HG03575 (cell line): Measurements from ENCODE around the gene AKIRIN2.

Source experiments
- ATAC-seq: cut with Tn5 transposase; IDR thresholded peaks from one replicate; pipeline ENCODE4 v1.9.1; 2021; ENCODE audit not compliant: unreplicated experiment, insufficient number of reproducible peaks, low FRiP score; ENCODE audit errors: extremely low read depth

AKIRIN2 gene

DNA sequence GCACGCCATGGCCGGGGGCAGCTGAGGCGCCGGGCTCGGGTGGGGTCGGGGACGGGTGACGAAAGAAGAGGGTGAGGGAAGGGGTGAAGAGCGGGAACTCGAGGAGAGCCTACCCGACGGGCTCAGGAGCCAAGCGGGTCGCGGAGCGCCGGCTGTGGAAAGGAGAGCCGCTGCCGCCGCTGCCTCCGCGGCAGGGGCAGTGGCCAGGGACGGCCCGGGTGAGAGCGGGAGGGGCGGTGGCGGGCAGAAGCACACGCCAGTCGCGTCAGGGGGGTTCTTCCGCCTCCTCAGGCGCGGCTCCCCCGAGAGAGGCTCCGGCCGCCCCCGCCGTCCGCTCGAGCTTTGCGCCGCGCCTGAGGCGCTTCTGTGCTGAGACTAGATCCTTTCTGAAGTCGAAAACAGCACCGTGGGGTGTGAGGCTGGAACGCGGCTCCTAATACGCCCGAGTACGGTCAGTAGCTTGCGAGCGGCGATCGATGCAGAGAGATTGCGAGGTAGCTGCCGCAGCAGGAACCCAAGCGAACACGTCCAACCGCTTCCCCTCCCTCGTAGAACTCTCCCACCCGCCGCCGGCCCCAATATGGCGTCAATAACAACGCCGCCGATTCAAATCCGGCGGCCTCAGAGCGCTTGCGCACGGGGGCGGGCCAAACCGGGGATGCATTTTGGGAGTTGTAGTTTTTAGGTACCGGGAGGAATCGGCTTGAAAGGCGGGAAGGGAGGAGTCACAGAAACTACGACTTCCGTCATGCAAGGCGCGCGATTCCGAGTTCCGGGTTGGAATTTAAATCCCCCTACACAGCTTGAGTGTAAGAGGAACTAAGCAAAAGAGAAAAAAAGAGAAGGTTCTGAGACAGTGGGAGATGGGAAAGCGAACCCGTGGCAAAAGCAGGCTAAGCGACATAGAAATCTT, at the start of gene AKIRIN2:
Gene AKIRIN2, minus strand, starts transcription at position 558 of the 913 bp plus-strand sequence. Its CDS starts 549 bp downstream, at position 9.
- ATAC-seq, result peak; percentile 40

DNA sequence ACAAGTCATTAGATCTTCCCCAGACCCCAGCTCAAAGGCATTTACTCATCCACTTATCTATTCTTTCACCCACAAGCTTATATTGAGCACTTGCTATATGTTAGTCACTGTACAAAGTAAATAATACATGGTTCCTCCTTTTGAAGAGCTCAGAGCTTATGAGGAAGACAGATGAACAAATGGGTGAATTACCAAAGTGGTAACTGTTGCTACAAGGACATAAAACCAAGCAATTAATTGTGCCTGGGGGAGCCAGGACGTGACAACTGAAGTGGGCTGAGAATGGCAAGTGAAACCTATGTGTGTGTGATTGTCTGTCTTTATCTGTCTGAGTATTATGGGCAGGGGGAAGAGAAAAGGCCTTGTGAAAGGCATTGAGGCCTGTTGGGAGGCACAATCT, 45.6 kb upstream of the AKIRIN2 start:
- ATAC-seq, result no peak

- ATAC-seq, result no peak
Measured at GRCh38 chr6:87745966-87746721, 44.1 kb upstream of the AKIRIN2 start.

- no peak for ATAC-seq
Measured at GRCh38 chr6:87743454-87743853, 41.4 kb upstream of the AKIRIN2 start.

DNA sequence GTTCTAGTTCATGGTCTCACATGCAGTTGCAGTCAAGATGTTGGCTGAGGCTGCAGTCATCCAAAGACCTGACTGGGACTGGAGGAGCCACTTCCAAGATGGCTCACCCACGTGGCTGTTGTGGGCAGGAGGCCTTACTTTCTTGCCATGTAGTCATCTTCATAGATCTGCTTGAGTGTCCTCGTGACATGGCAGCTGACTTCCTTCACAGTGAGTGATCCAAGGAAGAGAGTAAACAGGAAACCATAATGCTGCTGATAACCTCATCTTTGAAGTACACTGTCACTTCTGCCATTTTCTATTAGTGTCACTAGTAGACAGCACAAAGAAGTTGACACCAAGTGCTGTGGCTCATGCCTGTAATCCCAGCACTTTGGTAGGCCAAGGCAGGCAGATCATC, 40.1 kb upstream of the AKIRIN2 start:
- no peak for ATAC-seq

- no peak for ATAC-seq
Measured at GRCh38 chr6:87741001-87741650, 39.1 kb upstream of the AKIRIN2 start.

DNA sequence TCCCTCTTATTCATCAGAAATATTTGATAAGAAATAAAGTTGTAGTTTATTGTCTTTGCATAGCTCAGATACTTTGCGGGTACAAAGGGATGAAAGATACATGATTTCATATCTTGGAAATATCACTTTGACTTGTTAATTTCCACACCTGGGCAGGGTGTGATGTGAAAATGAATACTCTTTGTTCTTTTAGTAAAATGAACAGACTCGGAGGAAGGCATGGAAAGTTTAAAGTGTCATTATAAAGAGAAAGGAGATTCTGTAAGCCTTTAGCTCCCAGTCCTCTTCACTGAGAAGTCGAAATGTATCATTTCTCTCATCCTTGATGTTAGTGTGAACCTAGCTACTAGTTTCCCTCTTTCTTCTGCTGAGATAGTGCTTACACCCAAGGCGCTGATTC, 36.7 kb upstream of the AKIRIN2 start:
- ATAC-seq, result no peak

DNA sequence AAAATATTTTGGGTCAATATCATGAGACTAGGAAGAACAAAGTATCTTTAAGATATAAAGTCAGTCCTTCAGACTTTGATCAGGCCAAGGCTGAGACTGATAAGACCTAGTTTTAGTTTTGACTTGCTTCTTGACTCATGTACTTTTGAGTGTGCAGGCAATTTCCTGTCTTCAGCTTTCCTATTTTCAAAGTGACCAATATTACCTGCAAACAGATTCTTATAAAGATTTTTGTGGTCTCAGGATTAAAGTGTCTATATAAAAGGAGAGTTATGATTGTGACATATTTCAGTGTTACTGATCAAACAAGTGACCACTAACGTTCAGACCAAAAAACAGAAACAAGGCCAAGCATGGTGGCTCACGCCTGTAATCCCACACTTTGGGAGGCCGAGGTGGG, 36.0 kb upstream of the AKIRIN2 start:
- ATAC-seq, result no peak

GRCh38 chr6:87736809-87737540, 34.9 kb upstream of the AKIRIN2 start:
- no peak for ATAC-seq

GRCh38 chr6:87731818-87732661, 30.0 kb upstream of the AKIRIN2 start:
- ATAC-seq, result no peak

GRCh38 chr6:87731080-87731479, 29.0 kb upstream of the AKIRIN2 start:
- ATAC-seq, result no peak

DNA sequence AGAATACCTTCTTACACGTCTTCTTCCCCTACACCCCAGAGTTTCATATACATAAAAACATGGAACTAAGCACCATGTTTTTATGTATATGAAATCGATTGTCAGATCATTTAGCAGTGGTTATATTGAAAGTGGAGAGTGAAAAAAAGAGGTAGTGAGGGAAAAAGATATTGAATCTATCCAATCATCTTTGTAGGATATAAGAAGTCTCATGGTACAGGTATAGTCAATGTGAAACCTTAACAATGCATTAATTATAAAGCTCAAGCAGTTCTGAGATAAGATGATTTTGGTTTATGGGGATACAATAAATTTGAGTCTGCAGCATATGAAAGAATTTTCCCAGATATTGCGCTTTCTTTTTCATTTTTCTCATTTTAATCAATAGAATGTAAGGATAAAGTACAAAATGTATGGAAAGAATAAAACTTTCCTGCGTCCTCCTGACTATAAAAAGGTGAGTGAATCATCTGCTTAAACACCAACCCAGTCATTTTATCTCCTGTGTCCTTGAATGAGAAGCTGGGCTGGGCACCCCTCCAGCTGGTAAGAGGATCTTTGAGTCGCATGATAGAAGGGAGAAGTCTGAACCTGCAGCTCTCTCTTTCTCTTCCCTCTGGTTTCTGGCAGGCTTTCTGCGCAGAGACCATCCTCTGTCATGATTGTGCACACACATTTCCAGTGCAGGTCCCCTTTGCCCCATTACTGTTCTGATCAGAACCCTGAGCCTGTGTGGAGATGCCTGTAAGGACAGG, 28.1 kb upstream of the AKIRIN2 start:
- no peak for ATAC-seq

DNA sequence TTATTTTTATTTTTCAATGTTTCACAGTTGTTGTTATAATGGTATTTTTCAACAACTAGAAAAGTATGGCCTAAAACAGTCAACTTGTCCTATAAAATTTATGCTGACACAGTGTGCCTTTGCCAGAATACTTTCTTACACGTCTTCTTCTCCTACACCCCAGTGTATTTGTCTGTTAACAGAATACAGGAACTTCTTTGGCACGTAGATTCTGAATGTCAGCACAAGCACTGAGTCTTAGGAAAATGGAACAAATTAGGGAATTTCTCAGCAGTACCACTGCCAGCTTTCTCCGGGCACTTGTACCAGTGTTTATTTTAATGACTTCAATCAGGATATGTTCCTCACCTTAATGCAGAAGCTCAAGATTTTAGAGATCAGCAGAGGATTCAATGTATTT, 26.7 kb upstream of the AKIRIN2 start:
- ATAC-seq, result no peak

DNA sequence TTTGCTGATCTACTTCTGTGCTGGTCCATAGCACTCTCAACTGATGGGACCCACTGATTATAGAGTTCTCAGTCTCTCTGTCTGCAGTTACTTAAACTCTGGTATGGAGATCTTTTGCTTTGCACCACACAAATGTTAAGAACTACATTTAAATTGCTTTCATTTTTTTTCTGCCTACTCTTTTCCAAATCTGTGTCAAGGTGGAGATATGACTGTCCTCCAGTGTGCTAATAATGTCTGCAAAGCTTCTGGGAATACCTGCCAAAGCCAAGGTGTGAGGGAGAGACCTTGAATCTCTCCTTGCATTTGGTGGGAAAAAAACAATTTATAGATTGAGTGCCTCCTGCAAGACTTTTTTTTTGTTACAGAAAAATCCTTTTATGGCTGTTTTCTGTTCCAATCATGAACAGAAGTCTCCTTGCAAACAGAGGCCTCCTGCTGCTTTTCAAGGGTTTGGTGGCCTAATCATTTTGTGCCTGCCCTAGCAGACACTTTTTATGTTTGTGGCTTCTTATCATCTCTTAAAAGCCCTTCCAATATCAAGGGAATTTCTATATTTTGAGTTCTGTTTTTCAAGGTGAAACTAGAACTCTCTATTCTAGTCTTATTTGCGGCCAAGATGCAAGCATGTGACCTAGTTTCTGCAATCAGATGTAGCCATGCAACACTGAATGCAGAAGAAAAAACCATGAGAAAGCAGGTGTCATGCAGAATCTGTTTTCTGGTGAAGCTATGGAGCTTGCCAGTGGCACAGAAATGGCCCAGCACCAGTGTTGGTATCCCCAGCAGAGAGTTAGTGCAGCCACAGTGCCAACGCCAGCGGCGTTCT, 23.2 kb upstream of the AKIRIN2 start:
- ATAC-seq, result peak; percentile 72

- no peak for ATAC-seq
Measured at GRCh38 chr6:87723170-87724078, 21.4 kb upstream of the AKIRIN2 start.
